ENCODE results near the gene GPC6.

Gene GPC6

DNA sequence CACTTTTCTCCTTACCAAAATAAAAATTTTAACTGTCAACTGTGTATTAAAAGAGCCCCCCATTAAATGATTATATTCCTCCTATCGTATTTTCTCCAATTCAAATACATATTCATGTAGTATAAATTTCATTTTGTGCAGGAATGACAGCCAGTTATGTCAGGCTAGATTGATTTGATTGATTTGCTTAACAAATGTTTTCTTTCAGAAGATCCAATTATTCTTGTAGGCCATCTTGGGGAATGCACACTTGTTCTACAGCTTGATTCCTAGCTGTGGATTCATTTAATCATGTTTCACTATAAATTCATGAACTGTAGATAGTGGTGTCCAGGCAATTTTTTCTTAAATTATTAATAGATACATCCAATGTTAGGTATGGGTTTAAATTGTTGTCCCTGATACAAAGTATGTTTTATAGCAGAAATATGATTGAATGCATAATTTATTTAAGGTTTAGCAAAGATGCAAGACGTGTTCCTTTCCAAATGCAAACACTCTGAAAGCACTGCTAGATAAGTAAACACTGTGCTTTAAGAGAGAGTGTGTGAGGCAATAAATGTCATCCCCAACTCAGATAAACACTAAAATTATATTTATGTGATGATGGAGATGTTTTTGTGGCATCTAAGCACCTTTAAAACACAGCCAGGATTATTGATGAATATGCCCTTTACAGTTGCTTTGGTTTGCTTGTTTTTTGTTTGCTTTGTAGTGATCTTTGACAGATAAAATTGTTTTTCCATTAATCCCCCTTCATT, 721.7 kb downstream of the GPC6 start:
- 100% methylated on average over 1 of the region's 2 CpGs for WGBS (ENCODE audit: insufficient coverage, insufficient read length)
- no peaks in the 10 kb centered on the region for H3K9me3 ChIP-seq (ENCODE audit: control insufficient read depth, insufficient read depth, low read length)
- H3K27ac ChIP-seq (ENCODE audit: low read length) = no peak overlapping the region
- no peak for DNase-seq (ENCODE audit: low read depth, low spot score)
- no peaks in the 10 kb centered on the region; the same call in 1 of the 2 replicates for H3K4me1 ChIP-seq (ENCODE audit: control insufficient read depth, insufficient read depth, low read length)
- H3K36me3 ChIP-seq (ENCODE audit: control insufficient read depth, insufficient read depth, low read length) = no peaks in the 10 kb centered on the region
- H3K4me3 ChIP-seq (ENCODE audit: low read length) = no peak overlapping the region
- H3K27me3 ChIP-seq (ENCODE audit: control insufficient read depth, insufficient read depth, low read length) = no peaks in the 10 kb centered on the region

GRCh38 chr13:93951108-93951507, 724.5 kb downstream of the GPC6 start:
- H3K4me1 ChIP-seq (ENCODE audit: control insufficient read depth, insufficient read depth, low read length) = no peaks in the 10 kb centered on the region
- no peak for DNase-seq (ENCODE audit: low read depth, low spot score)
- H3K36me3 ChIP-seq (ENCODE audit: control insufficient read depth, insufficient read depth, low read length) = no peaks in the 10 kb centered on the region
- H3K4me3 ChIP-seq (ENCODE audit: low read length) = no peak overlapping the region
- no peaks in the 10 kb centered on the region for H3K27me3 ChIP-seq (ENCODE audit: control insufficient read depth, insufficient read depth, low read length)
- no peak overlapping the region for H3K27ac ChIP-seq (ENCODE audit: low read length)
- no peaks in the 10 kb centered on the region for H3K9me3 ChIP-seq (ENCODE audit: control insufficient read depth, insufficient read depth, low read length)

- no CpG with 5 or more reads among the region's 1 CpG for WGBS (ENCODE audit: insufficient coverage, insufficient read length)
- H3K27me3 ChIP-seq (ENCODE audit: control insufficient read depth, insufficient read depth, low read length) = no peaks in the 10 kb centered on the region
Measured at GRCh38 chr13:93951951-93952350, 725.3 kb downstream of the GPC6 start.

GRCh38 chr13:93953841-93954240, 727.2 kb downstream of the GPC6 start:
- Histone ChIP-seq H3K9me3 (ENCODE audit: control insufficient read depth, insufficient read depth, low read length) (no peaks in the 10 kb centered on the region), H3K27ac (ENCODE audit: low read length) (no peak overlapping the region), H3K4me1 (ENCODE audit: control insufficient read depth, insufficient read depth, low read length) (no peaks in the 10 kb centered on the region), H3K4me3 (ENCODE audit: low read length) (no peak overlapping the region), H3K27me3 (ENCODE audit: control insufficient read depth, insufficient read depth, low read length) (no peaks in the 10 kb centered on the region), H3K36me3 (ENCODE audit: control insufficient read depth, insufficient read depth, low read length) (no peaks in the 10 kb centered on the region)
- DNase-seq (ENCODE audit: low read depth, low spot score) = no peak
- no CpG with 5 or more reads among the region's 1 CpG for WGBS (ENCODE audit: insufficient coverage, insufficient read length)

More at GRCh38 chr13:93951951-93952350, 725.3 kb downstream of the GPC6 start:
- H3K36me3 ChIP-seq (ENCODE audit: control insufficient read depth, insufficient read depth, low read length) = no peaks in the 10 kb centered on the region
- no peak overlapping the region for H3K4me3 ChIP-seq (ENCODE audit: low read length)
- H3K9me3 ChIP-seq (ENCODE audit: control insufficient read depth, insufficient read depth, low read length) = no peaks in the 10 kb centered on the region
- no peak for DNase-seq (ENCODE audit: low read depth, low spot score)
- H3K4me1 ChIP-seq (ENCODE audit: control insufficient read depth, insufficient read depth, low read length) = no peaks in the 10 kb centered on the region
- no peak overlapping the region for H3K27ac ChIP-seq (ENCODE audit: low read length)

DNA sequence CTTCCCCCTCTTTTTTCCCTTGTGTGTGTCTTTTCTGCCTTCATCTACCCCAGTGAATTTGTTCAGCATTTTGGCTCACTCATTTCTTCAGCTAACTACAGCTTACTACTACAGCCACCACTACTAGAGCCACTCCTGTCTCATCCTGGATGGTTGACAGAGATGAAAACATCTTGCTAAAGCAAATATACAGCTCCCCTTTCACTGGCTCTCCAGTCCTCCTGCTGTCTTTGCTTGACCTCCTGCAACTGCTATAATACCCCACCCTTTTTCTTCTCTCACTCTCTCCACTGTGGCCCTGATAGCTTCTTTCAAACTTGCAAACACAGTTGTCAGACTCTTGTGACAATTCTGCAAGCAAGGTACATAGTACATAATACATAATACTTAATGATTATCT, 729.3 kb downstream of the GPC6 start:
- H3K36me3 ChIP-seq (ENCODE audit: control insufficient read depth, insufficient read depth, low read length) = no peaks in the 10 kb centered on the region
- no peaks in the 10 kb centered on the region for H3K4me1 ChIP-seq (ENCODE audit: control insufficient read depth, insufficient read depth, low read length)
- no peak overlapping the region for H3K27ac ChIP-seq (ENCODE audit: low read length)
- H3K27me3 ChIP-seq (ENCODE audit: control insufficient read depth, insufficient read depth, low read length) = no peaks in the 10 kb centered on the region
- H3K4me3 ChIP-seq (ENCODE audit: low read length) = no peak overlapping the region
- no peak for DNase-seq (ENCODE audit: low read depth, low spot score)
- H3K9me3 ChIP-seq (ENCODE audit: control insufficient read depth, insufficient read depth, low read length) = no peaks in the 10 kb centered on the region

DNA sequence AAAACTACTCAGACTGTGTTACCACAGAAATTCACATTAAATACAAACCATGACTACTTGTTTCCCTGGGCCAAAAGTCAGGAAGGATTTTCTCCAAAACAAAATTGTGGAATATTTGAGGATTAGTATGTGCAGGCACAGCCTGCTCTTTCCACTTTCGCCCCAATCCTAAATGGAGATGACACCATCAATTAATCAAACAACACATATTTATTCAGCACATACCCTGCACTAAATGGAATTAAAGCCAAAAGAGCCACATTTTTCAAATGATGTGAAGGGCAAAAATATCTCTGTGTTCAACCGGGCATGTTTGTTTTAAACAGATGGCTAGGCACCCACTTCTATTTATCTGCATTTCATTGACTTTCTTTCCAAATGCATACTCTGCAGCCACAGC, 729.8 kb downstream of the GPC6 start:
- Histone ChIP-seq H3K4me3 (ENCODE audit: low read length) (no peak overlapping the region), H3K9me3 (ENCODE audit: control insufficient read depth, insufficient read depth, low read length) (no peaks in the 10 kb centered on the region), H3K27me3 (ENCODE audit: control insufficient read depth, insufficient read depth, low read length) (no peaks in the 10 kb centered on the region), H3K4me1 (ENCODE audit: control insufficient read depth, insufficient read depth, low read length) (no peaks in the 10 kb centered on the region), H3K27ac (ENCODE audit: low read length) (no peak overlapping the region), H3K36me3 (ENCODE audit: control insufficient read depth, insufficient read depth, low read length) (no peaks in the 10 kb centered on the region)
- no CpG with 5 or more reads among the region's 2 CpGs for WGBS (ENCODE audit: insufficient coverage, insufficient read length)
- no peak for DNase-seq (ENCODE audit: low read depth, low spot score)

- whole genome bisulfite sequencing (ENCODE audit: insufficient coverage, insufficient read length) = no CpG with 5 or more reads among the region's 2 CpGs
- H3K4me3 ChIP-seq (ENCODE audit: low read length) = no peak overlapping the region
- no peaks in the 10 kb centered on the region for H3K27me3 ChIP-seq (ENCODE audit: control insufficient read depth, insufficient read depth, low read length)
- H3K27ac ChIP-seq (ENCODE audit: low read length) = no peak overlapping the region
- no peaks in the 10 kb centered on the region for H3K36me3 ChIP-seq (ENCODE audit: control insufficient read depth, insufficient read depth, low read length)
- H3K4me1 ChIP-seq (ENCODE audit: control insufficient read depth, insufficient read depth, low read length) = no peaks in the 10 kb centered on the region
- no peak for DNase-seq (ENCODE audit: low read depth, low spot score)
- H3K9me3 ChIP-seq (ENCODE audit: control insufficient read depth, insufficient read depth, low read length) = no peaks in the 10 kb centered on the region
Measured at GRCh38 chr13:93957371-93957770, 730.8 kb downstream of the GPC6 start.

DNA sequence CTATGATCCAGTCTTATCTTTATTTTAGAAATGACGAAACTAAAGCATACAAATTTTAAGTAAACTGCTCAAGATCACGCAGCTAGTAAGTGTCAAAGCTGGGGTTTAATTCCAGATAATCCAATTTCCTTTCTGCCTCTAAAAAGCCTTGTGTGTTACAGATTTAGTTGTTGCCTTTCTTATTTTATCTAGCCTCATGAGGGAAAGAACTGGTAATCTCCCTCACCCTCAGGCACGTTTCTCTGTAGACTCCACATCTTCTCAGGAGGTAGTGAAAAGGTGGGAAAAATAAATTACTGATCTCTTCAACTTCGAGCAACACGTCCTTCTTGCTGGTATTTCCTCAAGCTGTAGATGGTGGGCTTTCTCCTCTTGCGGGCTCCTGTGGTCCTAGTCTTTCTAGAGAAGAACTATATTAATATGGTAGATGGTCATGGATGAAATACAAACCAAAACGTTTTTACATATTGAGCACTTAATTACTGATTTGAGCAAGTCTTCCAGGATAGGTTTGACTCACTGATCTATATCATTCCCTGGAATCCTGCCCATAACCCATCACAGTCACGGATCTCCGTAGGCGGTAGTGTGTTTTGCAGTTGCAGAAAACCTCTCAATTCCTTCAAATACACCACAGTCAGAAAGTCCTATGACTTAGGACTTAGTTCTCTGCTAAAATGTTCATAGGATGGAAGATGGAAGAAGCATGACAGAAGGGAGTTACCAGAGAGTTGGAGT, 733.4 kb downstream of the GPC6 start:
- Histone ChIP-seq H3K27ac (ENCODE audit: low read length) (no peak overlapping the region), H3K36me3 (ENCODE audit: control insufficient read depth, insufficient read depth, low read length) (no peaks in the 10 kb centered on the region)
- WGBS (ENCODE audit: insufficient coverage, insufficient read length) = no CpG with 5 or more reads among the region's 10 CpGs

DNA sequence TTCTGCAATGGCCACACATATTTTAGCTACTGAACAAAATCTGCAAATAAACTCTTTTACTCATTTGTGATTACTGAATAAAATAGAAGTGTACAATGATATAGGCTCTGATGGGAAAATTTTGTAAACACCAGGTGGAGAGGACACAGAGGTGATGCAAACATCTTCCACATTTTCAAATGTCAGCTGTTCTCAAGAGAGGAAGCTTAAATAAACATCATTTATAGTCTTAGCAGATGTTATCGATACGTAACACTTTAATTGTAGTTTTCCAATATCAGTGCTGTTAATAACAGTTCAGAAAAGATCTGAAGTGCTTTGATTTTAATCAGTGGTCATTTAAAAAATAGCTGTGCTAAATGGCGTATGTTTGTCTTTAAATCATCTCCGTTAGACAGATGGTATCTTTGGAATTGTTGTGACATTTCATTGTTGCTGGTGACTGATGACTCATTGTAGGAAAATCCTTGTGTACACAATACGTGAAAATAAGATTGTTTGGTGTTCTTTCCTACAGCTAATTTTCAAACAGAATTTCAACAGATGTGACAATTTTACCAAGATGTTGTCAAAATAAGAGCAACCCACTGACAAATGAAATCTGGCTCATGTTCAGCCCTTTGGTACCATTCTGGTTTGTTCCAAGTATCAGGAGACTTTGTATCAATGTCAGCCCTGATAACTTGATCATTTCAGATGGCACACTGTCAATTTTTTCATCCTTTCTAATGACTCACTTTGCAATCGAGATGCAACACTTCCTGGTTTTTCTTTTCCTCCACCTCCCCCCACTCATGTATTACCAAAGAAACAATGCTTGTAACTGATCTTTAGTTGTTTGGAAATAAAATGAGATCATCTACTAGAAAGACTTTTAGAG, 736.9 kb downstream of the GPC6 start:
- H3K36me3 ChIP-seq (ENCODE audit: control insufficient read depth, insufficient read depth, low read length) = no peaks in the 10 kb centered on the region
- H3K4me3 ChIP-seq (ENCODE audit: low read length) = no peak overlapping the region
- H3K9me3 ChIP-seq (ENCODE audit: control insufficient read depth, insufficient read depth, low read length) = no peaks in the 10 kb centered on the region
- DNase-seq (ENCODE audit: low read depth, low spot score) = no peak
- H3K4me1 ChIP-seq (ENCODE audit: control insufficient read depth, insufficient read depth, low read length) = no peaks in the 10 kb centered on the region
- WGBS (ENCODE audit: insufficient coverage, insufficient read length) = no CpG with 5 or more reads among the region's 6 CpGs
- no peak overlapping the region for H3K27ac ChIP-seq (ENCODE audit: low read length)
- H3K27me3 ChIP-seq (ENCODE audit: control insufficient read depth, insufficient read depth, low read length) = no peaks in the 10 kb centered on the region

More for the DNA sequence above, 733.4 kb downstream of the GPC6 start:
- Histone ChIP-seq H3K27me3 (ENCODE audit: control insufficient read depth, insufficient read depth, low read length) (no peaks in the 10 kb centered on the region), H3K4me3 (ENCODE audit: low read length) (no peak overlapping the region), H3K9me3 (ENCODE audit: control insufficient read depth, insufficient read depth, low read length) (no peaks in the 10 kb centered on the region), H3K4me1 (ENCODE audit: control insufficient read depth, insufficient read depth, low read length) (no peaks in the 10 kb centered on the region)
- DNase-seq (ENCODE audit: low read depth, low spot score) = no peak

GRCh38 chr13:93964146-93964512, 737.5 kb downstream of the GPC6 start:
- Histone ChIP-seq H3K27me3 (ENCODE audit: control insufficient read depth, insufficient read depth, low read length) (no peaks in the 10 kb centered on the region), H3K9me3 (ENCODE audit: control insufficient read depth, insufficient read depth, low read length) (no peaks in the 10 kb centered on the region), H3K4me3 (ENCODE audit: low read length) (no peak overlapping the region), H3K36me3 (ENCODE audit: control insufficient read depth, insufficient read depth, low read length) (no peaks in the 10 kb centered on the region), H3K4me1 (ENCODE audit: control insufficient read depth, insufficient read depth, low read length) (no peaks in the 10 kb centered on the region), H3K27ac (ENCODE audit: low read length) (no peak overlapping the region)
- DNase-seq (ENCODE audit: low read depth, low spot score) = no peak
- no CpG with 5 or more reads among the region's 2 CpGs for WGBS (ENCODE audit: insufficient coverage, insufficient read length)

Measured in iPS DF 6.9 (cell line).